HG02623 (cell line): ENCODE data around the gene CDC7.
"Not testable (repeated sequence)": the region's sequence is repeated elsewhere in the genome, so short reads cannot be mapped to it uniquely, and the experiment has no call there.

Experiments used
- ATAC-seq: cut with Tn5 transposase; IDR thresholded peaks from one replicate; pipeline ENCODE4 v1.9.1; 2021; ENCODE audit warnings: moderate library complexity; ENCODE audit not compliant: unreplicated experiment

The CDC7 gene

GRCh38 chr1:91510754-91511153 lies 10.1 kb downstream of the CDC7 start:
- ATAC-seq: no peak

GRCh38 chr1:91511386-91511785 lies 10.7 kb downstream of the CDC7 start:
- no peak for ATAC-seq

DNA sequence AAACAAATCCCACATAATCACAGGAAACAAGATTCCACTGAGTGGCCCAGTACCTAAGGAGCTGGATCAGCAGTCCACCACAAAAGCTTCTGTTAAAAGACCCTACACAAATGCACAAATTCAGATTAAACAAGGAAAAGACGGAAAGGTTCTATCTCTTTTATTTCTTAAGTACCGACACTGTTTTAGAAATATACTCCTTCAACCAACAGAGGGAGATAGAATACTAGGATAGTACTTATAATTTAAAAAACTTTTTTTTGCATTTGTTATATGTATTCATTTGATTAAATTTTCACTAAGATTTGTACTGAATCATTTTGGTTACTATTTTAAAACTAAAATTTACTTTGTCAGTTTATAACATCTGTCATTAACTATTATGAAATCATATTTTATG lies 12.5 kb downstream of the CDC7 start:
- no peak for ATAC-seq

- ATAC-seq: no peak
Measured at GRCh38 chr1:91513706-91514105, 13.1 kb downstream of the CDC7 start.

- ATAC-seq: no peak
Measured at GRCh38 chr1:91515994-91516393, 15.3 kb downstream of the CDC7 start.

GRCh38 chr1:91516605-91517004 lies 16.0 kb downstream of the CDC7 start:
- not testable (repeated sequence) for ATAC-seq

DNA sequence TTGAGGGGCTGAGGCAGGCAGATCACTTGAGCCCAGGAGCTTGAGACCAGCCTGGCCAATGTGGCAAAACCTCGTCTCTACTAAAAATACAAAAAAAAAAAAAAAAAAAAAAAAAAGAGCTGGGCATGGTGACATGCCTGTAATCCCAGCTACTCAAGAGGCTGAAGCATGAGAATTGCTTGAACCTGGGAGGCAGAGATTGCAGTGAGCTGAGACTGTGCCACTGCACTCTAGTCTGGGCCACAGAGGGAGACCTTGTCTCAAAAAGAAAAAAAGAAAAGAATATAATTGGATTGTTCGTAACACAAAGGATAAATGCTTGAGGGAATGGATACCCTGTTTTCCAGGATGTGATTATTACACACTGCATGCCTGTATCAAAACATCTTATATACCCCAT lies 18.5 kb downstream of the CDC7 start:
- ATAC-seq: not testable (repeated sequence)

DNA sequence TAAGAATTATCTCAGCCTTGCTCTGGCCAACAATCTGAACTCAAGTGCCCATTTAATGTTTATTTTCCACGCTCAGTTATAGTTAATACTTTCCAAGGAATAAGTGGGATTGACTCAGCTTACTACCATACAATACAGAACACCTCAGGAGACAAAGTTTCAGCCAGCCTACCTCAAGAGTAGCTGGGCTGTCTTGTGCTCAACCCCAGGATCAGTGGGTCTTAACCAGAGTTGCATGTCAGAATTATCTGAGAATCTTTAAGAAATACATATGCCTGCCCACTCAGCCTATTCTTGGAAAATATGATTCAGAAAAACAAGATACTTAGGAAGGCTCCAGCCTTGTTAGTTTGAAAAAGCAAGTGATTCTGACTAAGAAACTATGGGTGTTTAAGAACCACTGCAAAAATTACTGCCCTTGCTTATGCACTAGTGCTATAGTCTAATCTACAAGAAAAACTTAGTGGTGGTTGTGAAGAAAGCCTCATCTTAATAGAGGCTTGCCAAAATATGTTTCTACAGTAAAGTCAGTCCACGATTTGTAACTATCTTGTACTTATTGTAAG lies 20.4 kb downstream of the CDC7 start:
- ATAC-seq: no peak

DNA sequence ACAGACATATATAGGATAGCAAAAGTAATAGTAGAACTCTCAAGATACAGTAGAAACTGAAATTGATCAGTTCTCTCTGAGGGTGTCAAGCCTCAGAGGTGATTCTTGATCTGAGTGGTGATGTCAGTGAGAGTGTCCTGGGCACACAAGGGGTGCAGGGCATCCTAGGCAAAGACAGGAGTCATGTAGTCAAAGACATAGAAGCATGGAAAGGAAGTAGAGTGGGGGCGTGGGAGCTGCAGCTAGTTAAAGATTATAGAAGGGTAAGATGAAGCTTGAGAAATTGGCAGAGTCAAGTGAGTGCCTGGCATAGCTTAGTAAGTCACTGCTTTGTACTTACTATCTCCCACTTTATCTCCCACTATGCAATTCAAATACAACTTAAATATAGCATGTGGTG lies 22.8 kb downstream of the CDC7 start:
- ATAC-seq: peak; percentile 97

DNA sequence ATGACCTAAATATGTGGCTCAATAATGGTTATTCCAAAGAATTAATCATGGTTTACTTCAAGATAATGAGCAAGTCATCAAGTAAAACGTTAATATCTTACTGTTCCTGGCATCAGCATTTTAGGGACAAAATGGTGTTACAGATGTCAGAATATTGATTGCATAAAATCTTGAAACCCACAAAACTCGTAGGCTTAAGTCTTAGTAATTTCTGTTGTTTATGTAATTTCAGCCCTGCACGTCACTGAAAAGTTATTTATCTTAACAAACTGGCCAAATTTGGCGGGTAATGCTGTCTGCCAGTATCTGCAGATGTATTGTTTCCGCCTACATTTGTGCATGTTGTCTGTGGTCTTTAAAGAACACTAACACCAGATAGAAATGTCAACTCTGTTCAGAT lies 25.8 kb downstream of the CDC7 start:
- no peak for ATAC-seq

DNA sequence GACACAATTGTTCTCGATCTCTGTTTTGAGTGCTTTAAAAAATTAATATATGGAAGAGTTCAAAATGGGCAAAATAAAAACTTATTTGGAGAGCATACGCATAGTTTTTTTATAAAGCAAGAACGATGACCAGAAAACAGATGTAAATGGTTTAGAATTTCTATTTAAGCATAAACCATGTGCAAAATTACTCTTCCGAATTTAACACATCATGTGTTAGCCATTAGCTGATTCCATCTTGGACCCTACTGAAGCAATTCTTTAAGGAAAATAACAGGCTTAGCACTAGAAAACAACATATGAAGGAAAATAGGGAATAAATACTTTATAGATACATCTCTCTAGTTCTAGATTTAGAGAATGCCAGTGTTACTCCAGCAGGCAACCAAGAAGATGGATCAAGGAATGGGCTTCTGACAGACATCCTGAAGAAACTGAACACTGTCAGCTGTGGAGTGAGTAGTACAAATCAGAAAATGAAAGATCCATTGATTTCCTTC lies 26.7 kb downstream of the CDC7 start:
- ATAC-seq: no peak

- ATAC-seq: no peak
Measured at GRCh38 chr1:91527781-91528180, 27.1 kb downstream of the CDC7 start.

DNA sequence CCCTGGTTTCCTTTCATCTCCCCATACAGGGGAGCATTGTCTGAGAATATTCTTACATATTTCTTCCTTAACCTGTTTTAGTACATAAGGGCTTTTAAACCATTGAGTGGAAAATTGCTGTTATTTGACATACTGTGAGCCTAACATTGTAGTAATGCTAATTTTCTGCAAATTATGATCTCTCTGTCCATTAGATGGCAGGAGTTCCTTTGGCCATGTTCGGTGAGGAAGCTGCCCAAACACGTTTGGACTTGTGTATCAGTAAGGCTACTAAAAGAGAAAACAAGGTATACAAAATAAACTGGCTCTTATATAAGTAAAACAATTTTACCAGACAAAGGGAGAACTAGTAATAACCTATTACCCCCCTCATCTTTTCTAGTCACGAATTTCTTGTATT lies 29.2 kb downstream of the CDC7 start:
- ATAC-seq: no peak

GRCh38 chr1:91533361-91534024 lies 32.8 kb downstream of the CDC7 start:
- no peak for ATAC-seq

- no peak for ATAC-seq
Measured at GRCh38 chr1:91535441-91535840, 34.8 kb downstream of the CDC7 start.

DNA sequence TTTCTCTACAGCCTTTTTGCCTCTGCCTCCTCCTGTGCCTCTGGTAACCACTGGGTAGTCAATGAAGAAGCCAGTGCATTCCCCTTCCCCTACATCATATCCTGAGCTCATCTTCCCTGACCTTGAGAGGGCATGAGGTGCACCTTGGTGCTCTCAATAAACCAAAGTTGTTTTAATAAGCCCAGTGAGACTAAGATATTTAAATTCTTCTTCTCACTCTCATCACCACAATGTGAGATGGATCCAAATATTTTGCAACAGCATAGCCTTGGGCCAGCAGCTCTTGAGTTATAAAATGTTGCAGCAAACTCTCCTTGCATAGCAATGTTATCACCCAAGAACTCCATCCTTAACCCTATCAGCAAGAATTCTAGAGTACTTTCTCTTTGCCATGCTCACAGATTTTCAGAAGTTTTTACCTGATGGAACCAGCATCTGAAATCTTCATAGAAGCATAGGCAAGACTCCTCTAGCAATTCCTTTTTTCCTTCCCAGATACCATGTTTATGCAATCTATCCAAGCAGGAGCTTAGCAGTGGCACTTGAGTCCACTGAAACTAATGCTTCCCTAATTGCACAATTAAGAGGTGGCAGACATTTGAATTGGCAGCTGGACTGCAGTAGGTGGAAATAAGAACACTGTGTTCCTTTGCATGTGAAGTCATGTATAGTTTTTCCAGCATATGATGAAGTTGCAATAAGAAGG lies 36.8 kb downstream of the CDC7 start:
- ATAC-seq: no peak

DNA sequence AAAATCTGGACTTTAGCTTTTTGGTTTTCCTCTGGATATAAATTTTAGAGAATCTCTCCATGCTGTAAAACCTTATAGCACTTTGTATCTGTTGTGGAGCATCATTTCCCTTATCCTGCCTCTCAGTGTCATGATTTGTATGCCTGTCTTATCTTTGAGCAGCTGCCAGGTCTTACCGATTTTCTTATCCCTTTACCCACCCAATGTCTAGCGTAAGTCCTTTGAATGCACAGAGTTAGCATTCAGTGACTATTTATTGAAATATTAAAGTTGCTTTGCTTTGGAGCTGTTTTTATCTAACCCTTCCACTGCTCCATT lies 37.3 kb downstream of the CDC7 start:
- no peak for ATAC-seq

DNA sequence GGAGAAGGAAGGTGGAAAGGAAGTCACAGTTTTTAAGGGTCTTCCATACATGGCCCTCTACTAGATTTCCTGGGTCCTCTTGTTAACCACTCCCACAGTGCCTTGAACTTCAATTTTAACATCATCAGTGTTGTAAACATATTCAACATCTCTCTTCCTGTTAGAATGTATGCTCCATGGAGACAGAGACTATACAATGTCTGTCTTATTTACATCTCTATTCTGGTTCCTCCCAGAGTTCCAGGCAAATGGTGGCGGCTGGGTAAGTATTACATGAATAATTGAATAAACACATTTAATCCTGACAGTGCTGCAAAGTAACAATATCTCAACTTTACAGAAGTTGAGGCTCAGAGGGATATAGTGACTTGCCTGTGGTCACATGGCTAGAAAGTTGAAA lies 40.3 kb downstream of the CDC7 start:
- ATAC-seq: no peak

DNA sequence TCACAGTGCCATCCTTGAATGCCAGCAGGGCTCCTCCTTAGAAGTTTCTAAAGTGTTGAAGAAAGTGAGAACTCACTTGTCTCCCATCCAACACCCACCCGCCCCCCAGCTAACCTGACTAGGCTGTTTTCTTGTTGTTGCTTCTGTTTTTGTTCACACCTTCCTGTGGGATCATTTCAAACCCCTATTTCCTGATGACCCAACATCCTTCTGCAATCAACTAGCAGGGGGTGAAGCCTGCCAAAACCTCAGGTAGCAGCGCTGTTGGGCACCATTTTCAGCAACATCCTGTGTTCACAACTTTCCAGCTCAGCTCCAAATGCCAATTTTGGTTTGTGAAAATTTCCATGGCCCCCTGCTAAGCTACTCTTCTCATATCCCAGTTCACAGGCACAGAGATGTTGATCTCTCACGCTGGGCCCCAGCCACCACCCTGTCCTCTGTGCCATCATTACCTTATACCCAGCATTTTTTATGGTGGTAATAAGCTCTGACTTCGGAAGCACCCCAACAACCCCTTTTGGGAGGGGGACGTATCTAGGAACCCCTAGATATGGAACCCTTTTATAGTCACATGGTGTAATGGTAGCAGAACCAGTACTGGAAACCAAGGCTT lies 41.4 kb downstream of the CDC7 start:
- no peak for ATAC-seq

DNA sequence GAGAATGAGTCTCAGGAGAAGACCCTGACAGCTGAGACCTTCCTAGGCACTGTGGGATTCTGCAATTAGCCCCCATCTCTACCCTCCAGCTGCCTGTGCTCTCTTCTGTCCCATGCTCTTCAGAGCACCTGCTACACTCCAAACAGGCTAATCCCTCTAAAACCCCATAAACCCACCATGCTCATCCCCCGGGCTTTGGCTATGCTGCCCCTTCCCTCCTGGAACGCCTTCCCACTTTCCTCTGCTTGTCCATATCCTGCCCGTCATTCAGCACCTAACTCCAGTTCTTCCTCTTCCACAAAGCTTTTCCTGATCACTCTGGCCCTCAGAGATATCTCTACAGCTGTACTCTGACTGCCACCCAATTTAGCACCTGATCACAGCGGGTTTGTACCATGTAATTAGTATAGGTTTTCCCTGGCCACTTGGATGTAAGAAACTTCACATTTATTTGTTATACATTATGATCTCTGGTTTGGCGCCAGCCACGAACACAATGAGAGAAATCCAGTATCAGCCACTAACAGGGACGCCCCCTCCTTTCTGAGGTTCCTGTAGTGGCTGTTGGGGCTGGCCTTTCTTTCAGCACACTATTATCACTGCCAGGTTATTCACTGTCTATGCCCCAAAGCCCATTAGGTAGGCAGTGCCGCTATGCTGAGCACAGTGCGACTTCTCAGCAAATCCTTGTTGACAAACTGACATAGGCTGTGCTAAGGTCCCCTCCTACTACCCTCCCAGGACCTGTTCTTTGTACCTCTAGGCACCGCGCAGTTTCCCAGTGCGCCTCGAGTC lies 45.1 kb downstream of the CDC7 start:
- no peak for ATAC-seq

DNA sequence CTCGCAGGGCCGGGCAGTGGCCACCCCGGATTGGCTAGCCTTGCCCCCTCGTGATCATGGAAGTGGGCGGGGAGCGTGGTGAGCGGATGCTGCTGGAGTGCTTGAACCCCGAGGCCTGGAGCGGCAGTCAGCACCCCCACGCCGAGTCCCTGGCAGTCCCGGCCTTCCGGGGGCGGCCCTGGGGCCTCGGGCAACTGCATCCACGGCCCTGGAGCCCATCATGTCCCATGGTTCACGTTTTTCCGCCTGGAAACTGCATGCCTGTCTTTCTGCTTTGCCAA lies 45.6 kb downstream of the CDC7 start:
- ATAC-seq: no peak
